GM12878 (cell line): ENCODE data around the gene GABBR2.
"Not testable (repeated sequence)": the region's sequence is repeated elsewhere in the genome, so short reads cannot be mapped to it uniquely, and the experiment has no call there.

Experiments used
- ASH2L ChIP-seq: fragments of 300-600, 200-600 bp; sonication (generic); IDR thresholded peaks from 2 replicates; pipeline ENCODE4 v1.6.1; 2017; ENCODE audit warnings: low read depth, mild to moderate bottlenecking, borderline replicate concordance
- CEBPB ChIP-seq, 2 experiments: fragments of 150-350 bp in 1 of 2; IDR thresholded peaks; 2 replicates each; pipeline ENCODE4 v1.6.1; 2012 to 2014; ENCODE audit warnings: low read depth in 2 of 2, low read length in 2 of 2, borderline replicate concordance in 1 of 2, inconsistent platforms in 1 of 2
- CHD1 ChIP-seq: IDR thresholded peaks from 2 replicates; pipeline ENCODE4 v1.6.1; 2012; ENCODE audit warnings: low read depth, low read length, improper control_type of control experiment
- CTCF ChIP-seq, 3 experiments: IDR thresholded peaks in 2 of 3; conservative IDR thresholded peaks in 1 of 3; 2 replicates each; pipeline ENCODE4 v1.5.1; 2011; ENCODE audit warnings: low read depth in 3 of 3, low read length in 3 of 3, mild to moderate bottlenecking in 3 of 3, control low read depth in 2 of 3, moderate library complexity in 2 of 3, inconsistent platforms in 1 of 3, mixed read lengths in 1 of 3; ENCODE audit not compliant: control insufficient read depth in 2 of 3, insufficient read depth in 1 of 3; ENCODE audit errors: extremely low read depth in 1 of 3
- EZH2 ChIP-seq: IDR thresholded peaks from 2 replicates; pipeline ENCODE4 v1.6.1; 2012; ENCODE audit warnings: low read depth, mild to moderate bottlenecking, control low read depth, inconsistent platforms, low read length, borderline replicate concordance; ENCODE audit not compliant: control insufficient read depth
- PKNOX1 ChIP-seq: fragments of 450-650 bp; IDR thresholded peaks from 2 replicates; pipeline ENCODE4 v1.6.1; 2016; ENCODE audit warnings: mild to moderate bottlenecking
- ZBTB11 ChIP-seq: fragments of 450-650 bp; formaldehyde crosslinking; IDR thresholded peaks from 2 replicates; pipeline ENCODE4 v1.5.0; 2022; ENCODE audit warnings: mild to moderate bottlenecking, missing genetic modification characterization

GRCh38 chr9:98270284-98270683, 438.5 kb downstream of the GABBR2 start:
- not testable (repeated sequence) for TF ChIP-seq ASH2L; EZH2; CTCF (IDR thresholded peaks at IDR 0.05 in 2 of 3, conservative IDR thresholded peaks at IDR 0.05 in 1 of 3; ENCODE audit: control insufficient read depth in 2 of 3, extremely low read depth in 1 of 3, insufficient read depth in 1 of 3, low read depth in 3 of 3, low read length in 3 of 3); CHD1; ZBTB11 (CRISPR knock-in tag); PKNOX1; CEBPB (IDR thresholded peaks at IDR 0.05; ENCODE audit: borderline replicate concordance in 1 of 2, low read depth in 2 of 2, low read length in 2 of 2)
